Breast epithelium (tissue), 4 donors: Measurements from ENCODE around the gene IFITM10. TPM values are rescaled to one million over a fixed set of nuclear protein-coding genes. Genes with fewer than 3 reads are reported as not detected.
A peak's percentile ranks its signal among the peaks of the same experiment; 100 is the strongest.

Experiments used
- DNase-seq, 2 donors: peaks; one replicate each; pipeline ENCODE4 v3.0.0-alpha.2; 2019; ENCODE audit warnings: low spot score in 2 of 2
- H3K27ac ChIP-seq, 2 donors: fragments of 200-600 bp; sonication (generic) in 1 of 2; one replicate each; pipeline ENCODE4 v1.5.1; 2016 to 2019; ENCODE audit warnings: mild to moderate bottlenecking in 1 of 2
- H3K27me3 ChIP-seq, 2 donors: fragments of 200-600 bp; sonication (generic) in 1 of 2; one replicate each; pipeline versions ENCODE4 v1.5.1 to v1.6.0; 2017 to 2019; ENCODE audit warnings: control low read depth in 1 of 2, mild to moderate bottlenecking in 1 of 2
- H3K36me3 ChIP-seq: fragments of 200-600 bp; one replicate; pipeline ENCODE4 v1.5.1; 2019
- H3K4me1 ChIP-seq, 2 donors: fragments of 200-600 bp; sonication (generic); one replicate each; pipeline ENCODE4 v1.5.1; 2016 to 2019; ENCODE audit warnings: control low read depth in 1 of 2
- H3K4me3 ChIP-seq, 3 donors: fragments of 200-600 bp; sonication (generic); 1 replicate in 2 of 3; 2 replicates in 1 of 3; pipeline ENCODE4 v1.5.1; 2016 to 2019; ENCODE audit warnings: mild to moderate bottlenecking in 3 of 3, moderate library complexity in 2 of 3
- H3K9me3 ChIP-seq, 2 donors: fragments of 200-600 bp; sonication (generic) in 1 of 2; one replicate each; pipeline ENCODE4 v1.5.1; 2016 to 2019; ENCODE audit warnings: control low read depth in 1 of 2
- POLR2A ChIP-seq: fragments of 450-650 bp; IDR thresholded peaks from one replicate; pipeline ENCODE4 v1.6.1; 2016; ENCODE audit warnings: antibody characterized with exemption, mild to moderate bottlenecking, moderate library complexity
- POLR2AphosphoS5 ChIP-seq, 3 donors: sonication (generic); formaldehyde crosslinking; IDR thresholded peaks; one replicate each; pipeline ENCODE4 v1.6.1; 2017; ENCODE audit warnings: antibody characterized with exemption in 3 of 3
- intact Hi-C: fragments of 100-400 bp; cut with DNase I; formaldehyde crosslinking; loops from one replicate; pipeline ENCODE4 v1.15.1; 2023; ENCODE audit warnings: low total_unique reads
- total RNA-seq, 3 donors: library from RNA; depleted of rRNA; stranded (reverse); fragments of >200 nt; gene quantifications; one replicate each; pipeline ENCODE4 v1.1.0, GENCODE V29; 2016
- TF ChIP-seq, protein P1 (sequence below), 3 donors: fragments of 450-650 bp; IDR thresholded peaks; one replicate each; pipeline ENCODE4 v1.5.1; 2016 to 2017; ENCODE audit warnings: antibody characterized with exemption in 3 of 3, mild to moderate bottlenecking in 3 of 3, moderate library complexity in 3 of 3

The IFITM10 gene
- total RNA-seq, 3 donors from 2014 or later: 0.33 to 14.0 (median 1.4) TPM

- DNase-seq: no peak
- Histone ChIP-seq H3K4me1 (peaks cover 3 to 22% of the 10 kb centered on the region in 2 donors), H3K36me3 (no peaks in the 10 kb centered on the region), H3K27me3 (no peaks in the 10 kb centered on the region), H3K9me3 (no peaks in the 10 kb centered on the region), H3K4me3 (no peak overlapping the region), H3K27ac (peak overlapping the region in 1 of 2 donors; percentile 88)
- TF ChIP-seq POLR2A (no peak), POLR2AphosphoS5 (IDR thresholded peaks at IDR 0.05) (no peak)
- TF ChIP-seq, protein P1, sequence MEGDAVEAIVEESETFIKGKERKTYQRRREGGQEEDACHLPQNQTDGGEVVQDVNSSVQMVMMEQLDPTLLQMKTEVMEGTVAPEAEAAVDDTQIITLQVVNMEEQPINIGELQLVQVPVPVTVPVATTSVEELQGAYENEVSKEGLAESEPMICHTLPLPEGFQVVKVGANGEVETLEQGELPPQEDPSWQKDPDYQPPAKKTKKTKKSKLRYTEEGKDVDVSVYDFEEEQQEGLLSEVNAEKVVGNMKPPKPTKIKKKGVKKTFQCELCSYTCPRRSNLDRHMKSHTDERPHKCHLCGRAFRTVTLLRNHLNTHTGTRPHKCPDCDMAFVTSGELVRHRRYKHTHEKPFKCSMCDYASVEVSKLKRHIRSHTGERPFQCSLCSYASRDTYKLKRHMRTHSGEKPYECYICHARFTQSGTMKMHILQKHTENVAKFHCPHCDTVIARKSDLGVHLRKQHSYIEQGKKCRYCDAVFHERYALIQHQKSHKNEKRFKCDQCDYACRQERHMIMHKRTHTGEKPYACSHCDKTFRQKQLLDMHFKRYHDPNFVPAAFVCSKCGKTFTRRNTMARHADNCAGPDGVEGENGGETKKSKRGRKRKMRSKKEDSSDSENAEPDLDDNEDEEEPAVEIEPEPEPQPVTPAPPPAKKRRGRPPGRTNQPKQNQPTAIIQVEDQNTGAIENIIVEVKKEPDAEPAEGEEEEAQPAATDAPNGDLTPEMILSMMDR (IDR thresholded peaks at IDR 0.05): no peak
- intact Hi-C loops: no loop called here
Observed at GRCh38 chr11:1759151-1759850, 8.9 kb upstream of the IFITM10 start.

GRCh38 chr11:1758611-1759150 lies 8.3 kb upstream of the IFITM10 start:
- peak overlapping the region in 1 of 2 donors; percentile 88 for H3K27ac ChIP-seq
- peak overlapping the region in 1 of 3 donors; percentile 15 for H3K4me3 ChIP-seq
- H3K36me3 ChIP-seq: no peaks in the 10 kb centered on the region
- no peaks in the 10 kb centered on the region for H3K27me3 ChIP-seq
- intact Hi-C loops: no loop called here
- no peak for DNase-seq
- no peak for TF ChIP-seq POLR2A
- TF ChIP-seq POLR2AphosphoS5 (IDR thresholded peaks at IDR 0.05): no peak
- TF ChIP-seq, protein P1 (IDR thresholded peaks at IDR 0.05): no peak
- H3K4me1 ChIP-seq: peaks cover 3 to 22% of the 10 kb centered on the region in 2 donors
- H3K9me3 ChIP-seq: no peaks in the 10 kb centered on the region

GRCh38 chr11:1757861-1758610 lies 7.6 kb upstream of the IFITM10 start:
- Histone ChIP-seq H3K4me3 (peak overlapping the region in 1 of 3 donors; percentile 15), H3K9me3 (no peaks in the 10 kb centered on the region), H3K27me3 (no peaks in the 10 kb centered on the region), H3K4me1 (peaks cover 3 to 22% of the 10 kb centered on the region in 2 donors), H3K27ac (peak overlapping the region in 1 of 2 donors; percentile 88), H3K36me3 (no peaks in the 10 kb centered on the region)
- no peak for DNase-seq
- intact Hi-C loops: no loop called here
- TF ChIP-seq POLR2A: no peak
- TF ChIP-seq, protein P1 (IDR thresholded peaks at IDR 0.05): no peak
- no peak for TF ChIP-seq POLR2AphosphoS5 (IDR thresholded peaks at IDR 0.05)

- Histone ChIP-seq H3K4me3 (no peak overlapping the region), H3K36me3 (no peaks in the 10 kb centered on the region), H3K9me3 (no peaks in the 10 kb centered on the region), H3K27ac (no peak overlapping the region), H3K27me3 (no peaks in the 10 kb centered on the region), H3K4me1 (peaks cover 3 to 19% of the 10 kb centered on the region in 2 donors)
- intact Hi-C loops: no loop called here
- no peak for DNase-seq
- TF ChIP-seq, protein P1 (IDR thresholded peaks at IDR 0.05): no peak
- TF ChIP-seq POLR2AphosphoS5 (IDR thresholded peaks at IDR 0.05): no peak
- no peak for TF ChIP-seq POLR2A
Observed at GRCh38 chr11:1756791-1757771, 6.7 kb upstream of the IFITM10 start.
